Measurements from ENCODE around the gene GPRC5C.

The GPRC5C gene

DNA sequence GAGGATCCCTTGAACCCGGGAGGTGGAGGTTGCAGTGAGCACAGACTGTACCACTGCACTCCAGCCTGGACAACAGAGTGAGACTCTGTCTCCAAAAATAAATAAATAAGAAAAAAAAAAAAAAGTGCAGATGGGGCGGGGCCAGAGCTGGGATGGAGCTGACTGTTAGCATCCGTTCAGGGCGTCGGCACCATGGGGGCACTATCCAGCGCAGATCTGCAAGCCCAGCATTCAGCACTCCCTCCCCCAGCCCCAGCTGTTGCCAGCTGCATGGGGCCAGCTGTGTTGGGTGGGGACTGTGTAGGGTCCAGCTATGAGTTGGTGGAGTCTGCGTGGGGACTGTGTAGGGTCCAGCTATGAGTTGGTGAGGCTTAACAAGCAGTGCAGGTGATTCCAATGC lies 13.3 kb downstream of the GPRC5C start:
- TF ChIP-seq POLR2A (IDR thresholded peaks at IDR 0.05; ENCODE audit: extremely low read depth, insufficient read length) = no peak
- TF ChIP-seq MYC (IDR thresholded peaks at IDR 0.05; ENCODE audit: low read depth, low read length) = no peak
- TF ChIP-seq, protein P1, sequence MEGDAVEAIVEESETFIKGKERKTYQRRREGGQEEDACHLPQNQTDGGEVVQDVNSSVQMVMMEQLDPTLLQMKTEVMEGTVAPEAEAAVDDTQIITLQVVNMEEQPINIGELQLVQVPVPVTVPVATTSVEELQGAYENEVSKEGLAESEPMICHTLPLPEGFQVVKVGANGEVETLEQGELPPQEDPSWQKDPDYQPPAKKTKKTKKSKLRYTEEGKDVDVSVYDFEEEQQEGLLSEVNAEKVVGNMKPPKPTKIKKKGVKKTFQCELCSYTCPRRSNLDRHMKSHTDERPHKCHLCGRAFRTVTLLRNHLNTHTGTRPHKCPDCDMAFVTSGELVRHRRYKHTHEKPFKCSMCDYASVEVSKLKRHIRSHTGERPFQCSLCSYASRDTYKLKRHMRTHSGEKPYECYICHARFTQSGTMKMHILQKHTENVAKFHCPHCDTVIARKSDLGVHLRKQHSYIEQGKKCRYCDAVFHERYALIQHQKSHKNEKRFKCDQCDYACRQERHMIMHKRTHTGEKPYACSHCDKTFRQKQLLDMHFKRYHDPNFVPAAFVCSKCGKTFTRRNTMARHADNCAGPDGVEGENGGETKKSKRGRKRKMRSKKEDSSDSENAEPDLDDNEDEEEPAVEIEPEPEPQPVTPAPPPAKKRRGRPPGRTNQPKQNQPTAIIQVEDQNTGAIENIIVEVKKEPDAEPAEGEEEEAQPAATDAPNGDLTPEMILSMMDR (IDR thresholded peaks at IDR 0.05; ENCODE audit: low read depth, low read length) = no peak
- TF ChIP-seq, protein P2, sequence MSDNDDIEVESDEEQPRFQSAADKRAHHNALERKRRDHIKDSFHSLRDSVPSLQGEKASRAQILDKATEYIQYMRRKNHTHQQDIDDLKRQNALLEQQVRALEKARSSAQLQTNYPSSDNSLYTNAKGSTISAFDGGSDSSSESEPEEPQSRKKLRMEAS (IDR thresholded peaks at IDR 0.05; ENCODE audit: low read depth, low read length) = no peak
- H3K4me3 ChIP-seq (ENCODE audit: low read depth, low read length) = no peak overlapping the region
- no peak for DNase-seq (ENCODE audit: low read depth)

DNA sequence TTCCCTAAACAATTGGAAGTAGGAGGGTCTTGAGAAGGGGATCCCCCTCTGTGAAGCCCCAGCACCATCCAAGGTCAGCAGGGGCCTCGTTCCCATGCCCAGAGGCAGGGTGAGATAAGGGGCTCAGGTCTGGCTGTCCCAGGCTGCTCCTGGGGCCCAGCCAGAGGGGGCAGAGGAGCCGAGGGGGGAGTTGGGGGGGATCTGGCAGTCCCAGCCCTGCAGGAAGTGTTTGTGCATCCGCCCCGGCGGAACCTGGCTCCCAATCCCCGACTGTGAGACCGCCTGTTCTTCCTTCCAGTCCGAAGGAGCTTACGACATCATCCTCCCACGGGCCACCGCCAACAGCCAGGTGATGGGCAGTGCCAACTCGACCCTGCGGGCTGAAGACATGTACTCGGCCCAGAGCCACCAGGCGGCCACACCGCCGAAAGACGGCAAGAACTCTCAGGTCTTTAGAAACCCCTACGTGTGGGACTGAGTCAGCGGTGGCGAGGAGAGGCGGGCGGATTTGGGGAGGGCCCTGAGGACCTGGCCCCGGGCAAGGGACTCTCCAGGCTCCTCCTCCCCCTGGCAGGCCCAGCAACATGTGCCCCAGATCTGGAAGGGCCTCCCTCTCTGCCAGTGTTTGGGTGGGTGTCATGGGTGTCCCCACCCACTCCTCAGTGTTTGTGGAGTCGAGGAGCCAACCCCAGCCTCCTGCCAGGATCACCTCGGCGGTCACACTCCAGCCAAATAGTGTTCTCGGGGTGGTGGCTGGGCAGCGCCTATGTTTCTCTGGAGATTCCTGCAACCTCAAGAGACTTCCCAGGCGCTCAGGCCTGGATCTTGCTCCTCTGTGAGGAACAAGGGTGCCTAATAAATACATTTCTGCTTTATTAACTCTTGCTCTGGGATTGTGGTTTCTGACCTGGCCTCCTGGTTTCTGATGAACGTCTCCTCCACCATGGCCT lies 14.9 kb downstream of the GPRC5C start:
- no peak for TF ChIP-seq MYC (IDR thresholded peaks at IDR 0.05; ENCODE audit: low read depth, low read length)
- TF ChIP-seq, protein P2 (IDR thresholded peaks at IDR 0.05; ENCODE audit: low read depth, low read length) = no peak
- TF ChIP-seq, protein P1 (IDR thresholded peaks at IDR 0.05; ENCODE audit: low read depth, low read length) = no peak
- no peak for TF ChIP-seq POLR2A (IDR thresholded peaks at IDR 0.05; ENCODE audit: extremely low read depth, insufficient read length)
- DNase-seq (ENCODE audit: low read depth) = peak; percentile 51

DNA sequence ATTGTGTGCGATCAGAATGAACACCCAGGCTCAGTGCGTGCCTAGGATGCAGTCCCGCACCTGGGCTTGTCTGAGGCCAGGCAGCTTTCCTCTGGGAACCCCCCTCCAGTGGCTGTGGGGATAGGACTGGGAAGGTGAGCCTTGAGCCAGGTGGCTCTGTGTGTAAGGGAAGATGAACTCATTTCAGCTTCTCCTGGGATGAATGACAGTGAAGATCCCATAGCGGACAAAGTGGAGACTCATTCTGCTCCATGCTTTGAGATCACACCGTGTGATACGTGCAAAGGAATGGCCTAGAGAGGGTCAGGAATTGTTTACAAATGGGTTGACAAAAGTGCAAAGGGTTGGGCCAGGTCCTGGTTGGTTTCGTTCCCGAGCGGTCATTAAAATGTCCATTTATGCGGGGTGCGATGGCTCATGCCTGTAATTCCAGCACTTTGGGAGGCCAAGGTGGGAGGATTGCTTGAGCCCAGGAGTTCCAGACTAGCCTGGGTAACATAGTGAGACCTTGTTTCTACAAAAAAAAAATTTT lies 15.8 kb downstream of the GPRC5C start:
- TF ChIP-seq POLR2A (IDR thresholded peaks at IDR 0.05; ENCODE audit: extremely low read depth, insufficient read length) = no peak
- no peak for TF ChIP-seq MYC (IDR thresholded peaks at IDR 0.05; ENCODE audit: low read depth, low read length)
- TF ChIP-seq, protein P1 (IDR thresholded peaks at IDR 0.05; ENCODE audit: low read depth, low read length) = no peak
- TF ChIP-seq, protein P2 (IDR thresholded peaks at IDR 0.05; ENCODE audit: low read depth, low read length) = no peak
- H3K4me3 ChIP-seq (ENCODE audit: low read depth, low read length) = no peak overlapping the region
- no peak for DNase-seq (ENCODE audit: low read depth)

More for the DNA sequence above, 14.9 kb downstream of the GPRC5C start:
- H3K4me3 ChIP-seq (ENCODE audit: low read depth, low read length) = no peak overlapping the region

DNA sequence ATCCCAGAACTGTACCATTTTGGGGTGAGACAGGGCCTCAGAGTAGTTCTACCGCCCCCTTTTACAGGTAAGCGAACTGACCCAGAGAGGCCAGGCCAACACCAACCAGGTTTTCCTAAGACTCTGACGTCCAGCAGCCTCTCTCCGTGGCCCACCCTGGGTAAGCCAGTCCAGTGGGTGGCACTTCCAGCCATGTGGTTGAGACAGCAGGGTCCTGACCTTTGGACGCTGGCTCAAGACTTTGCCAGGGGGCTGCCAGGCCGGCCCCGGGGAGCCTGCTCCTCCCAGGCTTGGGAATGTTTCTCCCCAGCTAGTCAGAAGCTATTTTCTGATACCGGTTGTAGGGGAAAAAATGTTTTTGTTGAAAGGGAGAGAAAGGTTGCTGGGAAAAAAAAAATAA lies 16.9 kb downstream of the GPRC5C start:
- TF ChIP-seq MYC (IDR thresholded peaks at IDR 0.05; ENCODE audit: low read depth, low read length) = no peak
- TF ChIP-seq POLR2A (IDR thresholded peaks at IDR 0.05; ENCODE audit: extremely low read depth, insufficient read length) = no peak
- TF ChIP-seq, protein P1 (IDR thresholded peaks at IDR 0.05; ENCODE audit: low read depth, low read length) = no peak
- TF ChIP-seq, protein P2 (IDR thresholded peaks at IDR 0.05; ENCODE audit: low read depth, low read length) = no peak
- no peak overlapping the region for H3K4me3 ChIP-seq (ENCODE audit: low read depth, low read length)
- no peak for DNase-seq (ENCODE audit: low read depth)

DNA sequence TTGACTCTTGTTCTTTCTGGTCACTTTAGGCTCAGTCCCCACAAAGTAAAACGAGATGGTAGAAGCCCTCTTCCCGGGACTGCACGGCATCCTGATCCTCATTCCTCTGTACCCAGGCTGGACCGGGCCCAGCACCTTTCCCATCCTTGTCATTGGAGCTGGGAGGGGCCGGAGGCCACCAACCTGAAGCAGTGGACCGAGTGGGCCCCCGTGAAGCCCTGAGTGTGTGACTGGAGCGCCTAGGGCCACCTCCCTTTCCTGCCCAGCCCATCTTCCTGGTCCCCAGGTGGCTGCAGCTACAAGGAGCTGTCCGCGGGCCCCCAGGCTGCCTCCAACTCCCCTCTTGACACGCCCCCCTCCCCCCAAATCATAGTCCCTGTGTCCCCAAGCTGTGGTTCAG lies 17.4 kb downstream of the GPRC5C start:
- H3K4me3 ChIP-seq (ENCODE audit: low read depth, low read length) = no peak overlapping the region
- no peak for DNase-seq (ENCODE audit: low read depth)
- TF ChIP-seq, protein P1 (IDR thresholded peaks at IDR 0.05; ENCODE audit: low read depth, low read length) = no peak
- no peak for TF ChIP-seq MYC (IDR thresholded peaks at IDR 0.05; ENCODE audit: low read depth, low read length)
- TF ChIP-seq, protein P2 (IDR thresholded peaks at IDR 0.05; ENCODE audit: low read depth, low read length) = no peak
- no peak for TF ChIP-seq POLR2A (IDR thresholded peaks at IDR 0.05; ENCODE audit: extremely low read depth, insufficient read length)

All from NB4 (cell line).